ENCODE results near the gene MRPS5.

- TF ChIP-seq CTCF (IDR thresholded peaks at IDR 0.05) = no peak
- no peak for TF ChIP-seq POLR2A (IDR thresholded peaks at IDR 0.05)
Measured at GRCh38 chr2:95110395-95110794, 11.2 kb downstream of the MRPS5 start.

All from right lobe of liver (tissue), 4 donors.